ENCODE measurements around the gene NOS2.
"Not testable (repeated sequence)": the region's sequence is repeated elsewhere in the genome, so short reads cannot be mapped to it uniquely, and the experiment has no call there.

NOS2 gene

GRCh38 chr17:27800522-27800921, at the start of gene NOS2:
NOS2 (minus strand) TSS chr17:27800529; CDS start chr17:27798809, 1,720 bp downstream.
- DNase-seq (ENCODE audit: low spot score) = no peak

- DNase-seq (ENCODE audit: low spot score) = no peak
These were observed 49.3 kb upstream of the NOS2 start for GRCh38 chr17:27849474-27850185.

- DNase-seq (ENCODE audit: low spot score) = no peak
These were observed 48.6 kb upstream of the NOS2 start for GRCh38 chr17:27848931-27849330.

- not testable (repeated sequence) for DNase-seq (ENCODE audit: low spot score)
These were observed 46.5 kb upstream of the NOS2 start for GRCh38 chr17:27846808-27847307.

- no peak for DNase-seq (ENCODE audit: low spot score)
These were observed 45.8 kb upstream of the NOS2 start for GRCh38 chr17:27846042-27846655.

- no peak for DNase-seq (ENCODE audit: low spot score)
These were observed 45.1 kb upstream of the NOS2 start for GRCh38 chr17:27845264-27846041.

- no peak for DNase-seq (ENCODE audit: low spot score)
These were observed 40.4 kb upstream of the NOS2 start for GRCh38 chr17:27840688-27841087.

GRCh38 chr17:27840406-27840678, 40.0 kb upstream of the NOS2 start:
- not testable (repeated sequence) for DNase-seq (ENCODE audit: low spot score)

GRCh38 chr17:27839571-27840405, 39.5 kb upstream of the NOS2 start:
- not testable (repeated sequence) for DNase-seq (ENCODE audit: low spot score)

- DNase-seq (ENCODE audit: low spot score) = not testable (repeated sequence)
These were observed 38.3 kb upstream of the NOS2 start for GRCh38 chr17:27838607-27839006.

GRCh38 chr17:27837769-27838168, 37.4 kb upstream of the NOS2 start:
- not testable (repeated sequence) for DNase-seq (ENCODE audit: low spot score)

- no peak for DNase-seq (ENCODE audit: low spot score)
These were observed 36.3 kb upstream of the NOS2 start for GRCh38 chr17:27836651-27837050.

- DNase-seq (ENCODE audit: low spot score) = no peak
These were observed 34.2 kb upstream of the NOS2 start for GRCh38 chr17:27834571-27834970.

GRCh38 chr17:27832831-27833230, 32.5 kb upstream of the NOS2 start:
- no peak for DNase-seq (ENCODE audit: low spot score)

- not testable (repeated sequence) for DNase-seq (ENCODE audit: low spot score)
These were observed 29.6 kb upstream of the NOS2 start for GRCh38 chr17:27829888-27830287.

- not testable (repeated sequence) for DNase-seq (ENCODE audit: low spot score)
These were observed 28.9 kb upstream of the NOS2 start for GRCh38 chr17:27829143-27829711.

- DNase-seq (ENCODE audit: low spot score) = no peak
These were observed 25.1 kb upstream of the NOS2 start for GRCh38 chr17:27825459-27825858.

GRCh38 chr17:27824745-27825144, 24.4 kb upstream of the NOS2 start:
- DNase-seq (ENCODE audit: low spot score) = no peak

- no peak for DNase-seq (ENCODE audit: low spot score)
These were observed 23.9 kb upstream of the NOS2 start for GRCh38 chr17:27824176-27824715.

- not testable (repeated sequence) for DNase-seq (ENCODE audit: low spot score)
These were observed 21.8 kb upstream of the NOS2 start for GRCh38 chr17:27822108-27822507.

GRCh38 chr17:27821318-27821717, 21.0 kb upstream of the NOS2 start:
- DNase-seq (ENCODE audit: low spot score) = no peak

Measured in left forelimb (tissue), 1 donor.